GM12892 (cell line): Measurements from ENCODE around the gene DNAH1.

Experiments
- POLR2A ChIP-seq: IDR thresholded peaks from 2 replicates; pipeline ENCODE4 v1.6.1; 2011; ENCODE audit warnings: low read depth, low read length, control low read depth
- POLR2AphosphoS5 ChIP-seq: IDR thresholded peaks from 2 replicates; pipeline ENCODE4 v1.6.1; 2011; ENCODE audit warnings: low read depth, low read length, control low read depth
- TAF1 ChIP-seq: IDR thresholded peaks from 2 replicates; pipeline ENCODE4 v1.6.1; 2011; ENCODE audit warnings: low read depth, mild to moderate bottlenecking, control low read depth, low read length, borderline replicate concordance

- TF ChIP-seq POLR2A (no peak), POLR2AphosphoS5 (no peak), TAF1 (no peak)
Measured at GRCh38 chr3:52315006-52315405, 1.1 kb upstream of the DNAH1 start.
